Fibroblast of skin of back (primary cell): ENCODE data around the gene TIRAP. TPM values are rescaled to one million over a fixed set of nuclear protein-coding genes. Genes with fewer than 3 reads are reported as not detected.
"Not testable (repeated sequence)": the region's sequence is repeated elsewhere in the genome, so short reads cannot be mapped to it uniquely, and the experiment has no call there.

Experiments used
- DNase-seq: peaks from one replicate; pipeline ENCODE4 v3.0.0-alpha.2; 2013
- polyA plus RNA-seq, 2 experiments: library from polyadenylated mRNA; unstranded; fragments of 120-200 nt; gene quantifications; one replicate each; pipeline ENCODE4 v1.2.1, GENCODE V29; 2013; ENCODE audit not compliant: insufficient read length in 2 of 2

The TIRAP gene
- 5.9 TPM for polyA plus RNA-seq (2013, experiment 1 of 2; ENCODE audit: insufficient read length)
- polyA plus RNA-seq (2013, experiment 2 of 2; ENCODE audit: insufficient read length), result 5.2 TPM

GRCh38 chr11:126282736-126283591, at the start of gene TIRAP:
TIRAP (plus strand) TSS chr11:126283093; CDS start chr11:126290895, 7,802 bp downstream.
- DNase-seq, result peak; percentile 67

GRCh38 chr11:126233391-126233790, 49.5 kb upstream of the TIRAP start:
- peak; percentile 24 for DNase-seq

- peak; percentile 5 for DNase-seq
Measured at GRCh38 chr11:126246636-126247035, 36.3 kb upstream of the TIRAP start.

GRCh38 chr11:126253265-126253664, 29.6 kb upstream of the TIRAP start:
- no peak for DNase-seq

GRCh38 chr11:126254819-126255218, 28.1 kb upstream of the TIRAP start:
- no peak for DNase-seq

- DNase-seq, result not testable (repeated sequence)
Measured at GRCh38 chr11:126255507-126255906, 27.4 kb upstream of the TIRAP start.

- no peak for DNase-seq
Measured at GRCh38 chr11:126256216-126256615, 26.7 kb upstream of the TIRAP start.

GRCh38 chr11:126257144-126257543, 25.7 kb upstream of the TIRAP start:
- DNase-seq, result no peak

- peak; percentile 38 for DNase-seq
Measured at GRCh38 chr11:126257764-126258163, 25.1 kb upstream of the TIRAP start.

GRCh38 chr11:126262216-126262615, 20.7 kb upstream of the TIRAP start:
- DNase-seq, result no peak

GRCh38 chr11:126263489-126263888, 19.4 kb upstream of the TIRAP start:
- no peak for DNase-seq

GRCh38 chr11:126265811-126266210, 17.1 kb upstream of the TIRAP start:
- peak; percentile 5 for DNase-seq

GRCh38 chr11:126267650-126268049, 15.2 kb upstream of the TIRAP start:
- DNase-seq, result no peak

- DNase-seq, result no peak
Measured at GRCh38 chr11:126268361-126268707, 14.6 kb upstream of the TIRAP start.

GRCh38 chr11:126268708-126269579, 13.9 kb upstream of the TIRAP start, which contains the start of the genes FOXRED1 and SRPRA:
FOXRED1 (plus strand) TSS chr11:126269154; CDS start chr11:126269207, 53 bp downstream.
SRPRA (minus strand) TSS chr11:126268895; CDS start chr11:126268804, 91 bp downstream.
- peak; percentile 99 for DNase-seq

GRCh38 chr11:126277322-126277721, 5.6 kb upstream of the TIRAP start:
- DNase-seq, result no peak

GRCh38 chr11:126277780-126278179, 5.1 kb upstream of the TIRAP start:
- no peak for DNase-seq

- DNase-seq, result no peak
Measured at GRCh38 chr11:126279191-126279590, 3.7 kb upstream of the TIRAP start.

GRCh38 chr11:126280595-126280994, 2.3 kb upstream of the TIRAP start:
- no peak for DNase-seq

GRCh38 chr11:126281245-126281644, 1.6 kb upstream of the TIRAP start:
- DNase-seq, result no peak

- no peak for DNase-seq
Measured at GRCh38 chr11:126281666-126282175, 1.2 kb upstream of the TIRAP start.

- peak; percentile 44 for DNase-seq
Measured at GRCh38 chr11:126282361-126282735, 545 bp upstream of the TIRAP start.

GRCh38 chr11:126284829-126285228, 1.9 kb downstream of the TIRAP start:
- DNase-seq, result peak; percentile 96
